ENCODE data around the gene TMEM109. TPM values are rescaled to one million over a fixed set of nuclear protein-coding genes. Genes with fewer than 3 reads are reported as not detected.

Gene TMEM109
- total and polyA plus RNA-seq, 2 of the 8 experiments (the other 6 are each of a cell fraction or from before 2014, with no cell fraction given): 27.3 to 30.3 TPM

GRCh38 chr11:60902625-60903024 is 11.3 kb upstream of the TMEM109 start:
- Histone ChIP-seq H3K27me3 (replicated peaks in 1 of 4; ENCODE audit: control insufficient read depth in 3 of 4, extremely low read depth in 1 of 4, insufficient read depth in 3 of 4, low read length in 3 of 4) (no peaks in the 10 kb centered on the region), H2BK5ac (ENCODE audit: low read depth, low read length) (no peak overlapping the region), H2BK15ac (ENCODE audit: low read length) (no peak overlapping the region), H3K4ac (replicated peaks; ENCODE audit: insufficient read length, low read depth, low read length) (no peak overlapping the region), H2BK12ac (ENCODE audit: low read depth, low read length) (no peak overlapping the region), H3K79me1 (ENCODE audit: low read depth, low read length) (peaks cover 9% of the 10 kb centered on the region), H3K18ac (ENCODE audit: extremely low read depth, low read length) (no peak overlapping the region), H3K9ac (replicated peaks in 1 of 4; ENCODE audit: extremely low read depth in 1 of 4, low read depth in 3 of 4, low read length in 3 of 4) (no peak overlapping the region; a peak in 1 of 7 replicates), H2BK20ac (ENCODE audit: low read length) (no peak overlapping the region), H3K14ac (ENCODE audit: insufficient read length) (no peak overlapping the region), H3K4me2 (ENCODE audit: insufficient read depth in 1 of 2, low read depth in 2 of 2, low read length in 2 of 2) (no peak overlapping the region), H3K56ac (replicated peaks; ENCODE audit: insufficient read length, low read depth, low read length) (no peak overlapping the region), H3K23me2 (ENCODE audit: low read depth, low read length) (peaks cover 2% of the 10 kb centered on the region; the same call in 1 of the 2 replicates), H3K4me1 (replicated peaks in 1 of 4; ENCODE audit: control insufficient read depth in 3 of 4, insufficient read depth in 4 of 4, low read length in 3 of 4) (peaks cover 2 to 8% (median 5%) of the 10 kb centered on the region in 4 experiments; a peak in 4 of 7 replicates), H4K20me1 (replicated peaks in 1 of 2; ENCODE audit: control insufficient read depth in 1 of 2, insufficient read depth in 2 of 2, low read length in 2 of 2) (peaks cover 14 to 28% of the 10 kb centered on the region in 2 experiments), H2BK120ac (replicated peaks; ENCODE audit: low read depth, low read length) (no peak overlapping the region), H3K9me3 (ENCODE audit: insufficient read depth in 2 of 2, low read depth in 1 of 2, low read length in 1 of 2) (no peaks in the 10 kb centered on the region), H4K8ac (ENCODE audit: extremely low read depth, insufficient read depth, low read length) (no peak overlapping the region), H4K91ac (replicated peaks; ENCODE audit: insufficient read length, low read length) (no peak overlapping the region), H3K4me3 (ENCODE audit: extremely low read depth in 1 of 4, insufficient read depth in 2 of 4, low read depth in 3 of 4, low read length in 4 of 4) (no peak overlapping the region), H3K27ac (ENCODE audit: low read depth, low read length) (no peak overlapping the region), H3K36me3 (ENCODE audit: control insufficient read depth in 2 of 4, insufficient read depth in 4 of 4, low read length in 3 of 4) (peaks cover 24 to 55% (median 51%) of the 10 kb centered on the region in 4 experiments), H4K5ac (ENCODE audit: insufficient read length, low read depth, low read length) (no peak overlapping the region), H3K23ac (ENCODE audit: insufficient read length) (no peak overlapping the region), H2AFZ (ENCODE audit: low read length) (no peak overlapping the region), H3K79me2 (ENCODE audit: control insufficient read depth in 1 of 2, insufficient read depth in 2 of 2, low read length in 2 of 2) (peaks cover 23 to 40% of the 10 kb centered on the region in 2 experiments), H2AK5ac (ENCODE audit: low read depth, low read length) (no peak overlapping the region)
- no peak for FAIRE-seq
- DNase-seq (ENCODE audit: low read depth in 1 of 2, low spot score in 2 of 2): no peak
- POLR2A ChIA-PET (ENCODE audit: partially characterized antibody): interaction anchor here (1.0 to 4.2 kb wide), 3 partner anchors 11 to 52 kb away, joined by 3 to 18 read pairs (median 3); partner anchors contain the start of gene TMEM109
- CTCF ChIA-PET (ENCODE audit: partially characterized antibody): interaction anchor here (0.8 to 23.0 kb wide), 6 partner anchors 11 to 140 kb away, joined by 3 to 522 read pairs (median 6); no protein-coding TSS in a partner anchor
- 88% methylated on average over 11 of the region's 11 CpGs; no CpG with 5 or more reads in 1 of the 2 experiments for WGBS, 2 experiments (ENCODE audit: extremely low coverage in 1 of 2, insufficient coverage in 1 of 2, insufficient read length in 1 of 2, insufficient replicate concordance in 2 of 2, low coverage in 1 of 2, low lambda C conversion rate in 2 of 2, missing lambda C conversion rate in 1 of 2)
- TF ChIP-seq KDM1A (IDR thresholded peaks at IDR 0.05; ENCODE audit: borderline replicate concordance, low read length) (no peak), RNF2 (IDR thresholded peaks at IDR 0.05; ENCODE audit: borderline replicate concordance, low read depth, low read length, missing control alignments, poor library complexity, severe bottlenecking) (no peak), SP4 (IDR thresholded peaks at IDR 0.05; ENCODE audit: low read length) (no peak), ZNF274 (IDR thresholded peaks at IDR 0.05; ENCODE audit: borderline replicate concordance, extremely low read depth, low read length) (no peak), USF2 (IDR thresholded peaks at IDR 0.05; ENCODE audit: low read length) (no peak), TCF12 (IDR thresholded peaks at IDR 0.05; ENCODE audit: low read depth, low read length) (no peak), GABPA (IDR thresholded peaks at IDR 0.05; ENCODE audit: borderline replicate concordance, insufficient read depth, low read length) (no peak), TEAD4 (IDR thresholded peaks at IDR 0.05; ENCODE audit: low read depth, low read length) (no peak), RAD21 (IDR thresholded peaks at IDR 0.05 in 1 of 2, conservative IDR thresholded peaks at IDR 0.05 in 1 of 2; ENCODE audit: low read depth in 2 of 2, low read length in 2 of 2) (no peak), KDM5A (IDR thresholded peaks at IDR 0.05; ENCODE audit: low read length) (no peak), CBX8 (IDR thresholded peaks at IDR 0.05; ENCODE audit: borderline replicate concordance, low read depth, low read length) (no peak), MAX (IDR thresholded peaks at IDR 0.05) (no peak)
